ENCODE results near the gene APMAP.

GRCh38 chr20:24916412-24916811 lies 76.1 kb downstream of the APMAP start:
- TF ChIP-seq POLR2A (IDR thresholded peaks at IDR 0.05) = no peak
- no peak for TF ChIP-seq EP300 (IDR thresholded peaks at IDR 0.05)
- no peak for TF ChIP-seq CTCF (IDR thresholded peaks at IDR 0.05)
- TF ChIP-seq POLR2AphosphoS5 (IDR thresholded peaks at IDR 0.05) = no peak
